ENCODE data around the gene CHRM1.

The CHRM1 gene

DNA sequence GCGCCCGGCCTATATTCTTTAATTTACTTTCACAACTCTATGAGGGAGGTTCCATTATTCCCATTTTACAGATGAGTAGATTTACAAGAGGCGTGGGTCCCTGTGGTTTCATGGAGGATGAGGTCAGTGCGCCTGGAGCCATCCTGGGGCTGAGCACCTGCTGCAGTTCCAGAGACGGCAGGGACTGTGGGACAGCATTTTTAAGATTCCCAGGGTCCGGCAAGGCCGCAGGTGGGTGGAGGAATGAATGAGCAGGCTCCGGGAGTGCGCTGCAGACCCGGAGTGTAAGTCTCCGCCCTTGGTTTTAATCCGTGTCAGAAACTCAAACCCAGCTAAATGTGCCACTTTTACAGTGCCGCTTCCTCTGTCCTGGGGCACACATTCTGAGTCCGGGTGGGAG, 4.1 kb upstream of the CHRM1 start:
- no peak for DNase-seq

DNA sequence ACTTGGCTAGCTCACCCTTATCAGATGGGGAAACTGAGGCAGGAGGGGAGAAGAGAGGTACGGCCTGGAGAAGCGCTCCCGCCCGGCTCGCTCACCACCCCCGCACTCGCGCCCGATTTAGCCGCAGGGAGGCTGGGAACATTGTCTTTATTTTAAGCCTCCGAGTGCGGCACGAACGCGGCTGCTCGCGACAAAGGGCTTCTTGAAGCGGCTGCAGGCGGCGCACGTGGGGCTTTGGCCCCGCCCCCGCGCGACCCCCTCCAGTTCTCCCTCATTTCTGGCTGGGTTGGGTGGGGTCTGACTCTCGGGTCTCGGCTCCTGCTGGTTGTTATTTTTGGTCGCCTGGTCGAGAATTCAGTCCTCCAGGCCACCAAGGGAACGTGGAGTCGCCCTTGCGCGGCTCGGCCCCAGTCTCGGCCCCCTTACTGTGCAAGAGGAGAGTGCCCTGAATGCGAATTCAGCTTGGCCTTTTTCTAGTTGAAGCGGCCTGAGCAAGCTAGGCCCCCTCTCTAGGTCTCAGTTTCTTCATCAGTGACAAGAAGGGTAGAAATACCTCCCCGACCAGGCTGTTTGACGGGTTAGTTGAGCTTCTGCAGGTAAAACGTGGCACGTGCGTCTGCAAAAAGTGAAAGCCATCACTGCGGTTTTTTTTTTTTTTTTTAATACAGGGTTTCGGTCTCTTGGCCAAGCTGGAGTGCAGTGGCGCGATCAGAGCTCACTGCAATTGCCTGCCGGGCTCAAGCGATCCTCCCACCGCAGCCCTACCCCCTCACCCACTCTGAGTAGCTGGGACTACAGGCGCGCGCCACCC, 2.6 kb upstream of the CHRM1 start:
- DNase-seq: no peak

DNA sequence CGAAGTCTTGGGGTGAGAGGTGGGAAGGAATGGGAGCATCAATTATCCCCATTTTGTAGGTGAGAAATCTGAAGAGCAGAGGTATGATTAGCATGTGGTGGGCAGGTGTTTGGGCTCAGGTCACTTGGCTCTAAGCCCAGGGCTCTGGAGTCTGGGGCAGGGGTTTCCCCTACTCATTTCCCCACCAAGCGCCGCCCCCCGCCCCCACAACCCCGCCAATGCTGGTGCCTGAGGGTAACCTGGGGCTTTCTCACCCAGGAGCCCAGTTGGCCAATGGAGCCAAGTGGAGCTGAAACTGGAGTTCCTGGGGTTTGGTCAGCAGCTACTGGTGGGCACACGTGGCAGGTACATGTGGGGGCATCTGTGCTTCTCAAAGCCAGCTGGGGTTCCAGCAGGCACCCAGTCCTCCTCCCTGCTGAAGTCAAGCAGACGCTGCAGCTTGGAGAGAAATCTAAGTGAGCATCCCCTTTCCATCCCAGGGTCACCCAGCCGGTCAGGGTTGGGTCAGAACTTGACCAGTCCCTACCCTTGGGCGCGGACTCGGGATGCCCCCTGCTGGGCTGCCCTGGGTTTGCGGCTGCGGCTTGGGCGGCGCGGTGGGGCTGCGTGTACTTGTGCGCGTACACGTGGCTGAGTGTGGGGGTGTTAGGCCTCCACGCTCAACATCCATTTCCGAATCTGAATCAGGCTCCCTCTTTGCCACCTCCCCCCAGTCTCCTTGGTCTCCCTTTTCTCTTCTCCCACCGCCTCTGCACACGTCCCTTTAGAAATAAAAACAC, 1.7 kb upstream of the CHRM1 start:
- no peak for DNase-seq

DNA sequence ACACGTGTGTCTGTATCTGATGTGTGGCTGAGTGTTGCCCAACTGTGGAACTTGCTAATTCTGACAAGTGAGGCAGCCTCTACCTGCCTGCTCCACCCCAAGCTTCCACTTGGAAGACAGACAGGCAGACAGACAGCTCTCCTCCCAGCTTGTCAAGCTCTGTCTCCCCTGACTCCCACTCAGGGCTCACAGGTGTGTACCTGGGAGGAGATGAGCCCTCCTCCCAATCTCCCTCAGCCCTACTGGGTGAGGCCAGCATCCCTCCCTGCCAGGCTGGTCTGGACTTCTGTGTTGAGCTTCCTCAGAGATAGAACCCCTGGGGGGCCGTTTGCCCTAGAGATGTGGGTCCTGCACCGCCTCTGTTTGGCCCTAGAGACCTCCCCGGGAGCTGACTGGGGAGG, 1.0 kb upstream of the CHRM1 start:
- no peak for DNase-seq

DNA sequence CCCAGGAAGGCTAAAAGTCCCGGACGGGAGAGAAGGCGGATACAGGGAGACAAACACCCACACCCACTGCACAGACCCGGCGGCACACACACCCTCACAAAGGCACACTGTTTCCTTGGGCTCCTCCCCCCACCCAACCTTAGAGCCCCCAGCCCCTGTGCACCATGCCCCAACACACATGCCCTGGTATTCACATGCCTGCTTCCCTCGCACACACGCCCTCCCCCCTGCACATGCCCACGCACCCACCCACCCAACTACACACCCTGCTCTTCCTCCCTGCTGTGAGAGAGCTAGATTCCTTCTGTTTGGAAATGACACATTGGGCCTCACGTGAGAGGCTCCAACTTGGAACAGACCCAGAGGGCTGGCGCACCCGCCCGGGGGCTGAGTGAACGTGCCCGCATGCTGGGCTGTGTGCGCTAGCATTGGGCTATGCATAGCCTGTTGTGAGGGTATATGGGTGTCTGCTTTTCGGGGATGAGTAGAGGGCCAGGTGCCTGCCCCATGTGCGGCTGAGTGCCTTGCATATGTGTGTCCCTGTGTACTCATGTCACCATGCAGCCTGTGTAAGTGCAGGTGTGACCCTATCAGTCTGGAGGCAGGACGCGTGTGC, 518 bp upstream of the CHRM1 start:
- DNase-seq: no peak

DNA sequence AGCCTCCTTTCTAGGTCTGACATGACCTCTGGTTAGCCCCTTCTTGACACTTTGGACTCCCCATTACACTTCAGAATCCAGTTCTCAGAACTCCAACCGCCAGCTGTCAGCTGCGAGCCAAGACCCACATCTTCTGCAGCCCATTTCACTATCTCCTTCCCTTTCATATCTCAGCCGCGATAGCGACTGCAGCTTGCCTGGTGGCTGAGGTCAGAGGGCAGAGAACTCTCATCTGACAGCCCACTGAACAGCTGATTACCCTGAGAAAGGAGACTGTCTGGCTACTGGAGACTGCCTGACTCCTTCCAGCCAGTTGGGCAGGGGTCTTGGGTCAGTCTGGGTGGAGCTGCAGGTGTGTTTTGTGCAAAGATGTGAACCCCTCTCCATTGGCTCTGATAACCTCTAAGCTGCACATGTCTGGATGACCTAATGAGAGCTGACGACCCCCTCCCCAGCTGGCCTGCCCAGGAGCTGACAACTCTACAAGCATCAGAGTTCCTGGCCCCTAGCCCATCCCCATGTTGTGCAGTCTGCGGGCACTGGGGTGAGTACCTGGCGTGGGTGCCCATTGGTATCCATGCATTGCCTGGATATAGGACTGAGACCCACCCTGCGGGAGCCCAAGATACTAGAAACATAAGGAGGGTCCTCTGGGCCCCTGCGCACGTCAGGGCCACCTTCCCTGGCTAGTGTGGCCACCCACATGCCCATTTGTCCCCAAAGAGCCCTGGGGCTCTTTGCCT, 1.1 kb downstream of the CHRM1 start:
- DNase-seq: no peak

DNA sequence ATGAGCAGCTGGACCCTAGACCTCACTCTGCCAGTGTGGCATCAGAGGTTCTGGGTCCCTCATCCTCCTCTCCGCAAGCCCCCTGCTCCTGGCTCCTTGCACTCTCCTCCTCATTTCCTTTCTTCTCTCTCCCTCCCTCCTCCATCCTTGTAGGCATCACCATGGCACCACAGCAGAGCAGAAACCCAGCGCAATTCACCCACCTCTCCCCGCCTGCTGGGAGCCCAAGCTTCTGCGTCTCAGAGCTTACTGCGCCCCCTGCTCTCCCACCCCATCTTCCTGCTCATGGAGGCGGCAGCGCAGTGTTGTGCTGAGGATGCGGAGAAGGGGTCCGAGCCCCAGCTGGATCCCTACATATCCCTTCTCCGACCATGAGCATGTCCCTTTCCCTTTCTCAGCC, 1.7 kb downstream of the CHRM1 start:
- no peak for DNase-seq

DNA sequence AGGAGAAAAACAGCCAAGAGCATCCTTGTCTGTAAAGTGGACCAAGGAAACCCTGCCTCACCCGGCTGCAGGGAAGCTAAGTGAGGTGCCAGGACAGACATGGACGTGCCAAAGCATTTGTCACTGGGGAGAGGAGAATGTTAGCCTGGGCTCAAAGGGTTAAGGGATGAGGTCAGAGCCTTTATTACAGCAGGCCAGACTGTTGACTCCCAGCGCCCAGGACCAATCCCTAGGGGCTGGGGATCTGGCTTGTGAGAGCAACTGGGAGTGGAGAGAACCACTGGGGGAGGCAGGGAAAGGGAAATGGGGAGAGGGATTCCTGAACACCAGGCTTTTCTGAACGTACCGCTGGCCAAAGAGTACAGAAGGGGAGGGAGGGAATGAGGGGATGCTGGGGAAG, 2.6 kb downstream of the CHRM1 start:
- DNase-seq: no peak

DNA sequence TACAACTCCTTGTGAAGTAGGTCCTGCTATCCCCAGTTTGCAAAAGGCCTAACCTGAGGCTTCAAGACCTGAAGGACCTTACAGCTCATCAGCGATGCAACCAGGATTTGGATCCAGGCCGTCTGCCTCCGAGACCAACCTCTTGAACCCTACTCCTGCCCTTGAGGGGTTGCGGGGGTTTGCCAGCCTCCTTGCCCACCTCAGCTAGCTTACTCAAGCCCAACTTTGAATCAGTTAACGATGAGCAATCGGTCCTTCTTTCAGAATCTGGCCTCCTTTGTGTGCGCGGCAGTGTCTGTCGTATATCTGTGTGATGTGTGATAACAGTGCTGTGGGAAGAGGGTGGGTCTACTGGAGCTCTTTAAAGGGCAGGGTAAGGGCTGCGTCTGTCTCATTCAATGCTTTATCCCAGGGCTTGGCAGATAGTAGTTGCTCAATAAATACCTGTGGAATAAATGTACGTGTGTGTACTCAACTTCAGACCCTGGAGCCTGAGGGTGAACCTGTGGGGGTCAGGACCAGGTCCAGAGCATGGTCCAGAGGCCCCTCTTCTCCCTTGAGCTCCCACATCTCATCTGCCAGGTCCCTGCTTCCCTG, 3.2 kb downstream of the CHRM1 start:
- DNase-seq: no peak

DNA sequence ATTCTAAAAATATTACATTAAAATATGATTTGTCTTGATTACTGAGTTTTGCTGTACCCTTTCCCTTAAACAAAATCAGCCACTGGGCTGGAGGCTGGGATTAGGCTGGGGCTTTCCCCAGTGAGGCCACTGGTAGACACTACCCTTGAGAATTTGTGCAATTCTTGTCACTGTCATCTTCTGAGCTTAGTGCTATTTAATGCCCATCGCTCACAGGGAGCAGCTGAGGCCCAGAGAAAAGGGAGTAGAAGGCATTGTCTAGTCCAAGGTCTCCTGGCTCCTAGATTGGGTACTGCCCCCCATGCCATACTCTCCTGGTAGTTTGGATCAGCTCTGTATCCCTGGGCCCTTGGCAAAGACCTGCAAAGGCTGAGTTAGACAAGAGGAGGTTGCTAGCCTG, 6.7 kb downstream of the CHRM1 start:
- no peak for DNase-seq

DNA sequence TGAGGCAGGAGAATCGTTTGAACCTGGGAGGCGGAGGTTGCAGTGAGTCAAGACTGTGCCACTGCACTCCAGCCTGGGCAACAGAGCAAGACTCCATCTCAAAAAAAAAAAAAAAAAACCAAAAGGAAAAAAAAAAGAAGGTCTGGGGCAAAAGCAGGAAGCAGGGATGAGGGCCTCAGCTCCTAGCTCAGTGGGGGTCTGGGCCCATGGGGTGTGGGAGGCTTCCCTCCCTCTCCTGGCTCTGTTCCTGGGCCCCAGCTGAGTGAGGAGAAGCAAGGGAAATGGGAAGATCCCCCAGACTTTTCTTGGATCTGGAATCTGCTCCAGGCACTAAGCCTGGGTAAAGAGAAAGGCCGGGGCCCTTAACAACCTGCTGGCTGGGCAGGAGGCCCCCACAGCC, 8.9 kb downstream of the CHRM1 start:
- DNase-seq: no peak

DNA sequence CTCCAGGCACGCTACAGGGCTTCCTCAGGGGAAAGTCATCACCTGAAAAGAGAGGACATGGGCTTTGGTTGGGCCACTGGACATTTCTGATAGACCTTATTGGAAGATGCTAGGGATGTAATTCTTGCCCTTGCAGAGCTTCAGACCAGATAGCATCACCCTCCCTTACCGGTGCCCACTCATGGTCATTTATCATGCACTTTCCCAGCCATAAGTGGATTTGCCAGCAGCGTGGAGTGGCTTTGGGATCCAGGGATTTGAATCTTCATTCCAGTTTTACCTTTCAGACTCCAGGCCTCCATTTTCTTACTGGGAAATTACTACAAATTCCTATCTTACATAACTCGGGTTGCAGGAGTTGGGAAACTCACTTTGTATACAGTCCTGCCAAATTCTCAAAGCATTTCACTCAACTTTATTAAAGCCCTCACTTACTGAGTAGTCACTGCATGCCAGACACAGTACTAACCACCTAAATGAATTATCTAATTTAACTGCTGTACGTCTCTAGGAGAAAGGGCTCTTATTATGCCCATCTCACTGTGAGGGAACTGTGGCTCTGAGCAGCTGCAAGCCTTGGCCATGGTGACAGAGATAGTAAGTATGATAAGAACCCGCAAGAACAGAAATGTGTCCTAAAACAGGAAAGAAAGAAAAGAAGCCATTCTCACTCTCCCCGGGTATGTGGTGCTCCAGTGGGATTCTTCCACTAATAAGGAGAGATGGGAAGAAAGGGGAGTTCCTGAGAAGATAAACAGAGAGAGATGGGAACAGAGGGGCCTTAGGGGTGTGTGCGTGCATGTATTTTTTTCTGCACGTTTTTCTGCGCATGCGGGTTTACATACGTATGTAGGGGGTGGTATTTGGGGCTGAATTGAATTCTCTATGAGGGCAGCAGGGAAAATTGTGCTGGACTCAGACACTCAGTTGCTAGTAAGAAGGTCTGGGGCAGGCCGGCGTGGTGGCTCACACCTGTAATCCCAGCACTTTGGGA, 9.7 kb downstream of the CHRM1 start:
- no peak for DNase-seq

DNA sequence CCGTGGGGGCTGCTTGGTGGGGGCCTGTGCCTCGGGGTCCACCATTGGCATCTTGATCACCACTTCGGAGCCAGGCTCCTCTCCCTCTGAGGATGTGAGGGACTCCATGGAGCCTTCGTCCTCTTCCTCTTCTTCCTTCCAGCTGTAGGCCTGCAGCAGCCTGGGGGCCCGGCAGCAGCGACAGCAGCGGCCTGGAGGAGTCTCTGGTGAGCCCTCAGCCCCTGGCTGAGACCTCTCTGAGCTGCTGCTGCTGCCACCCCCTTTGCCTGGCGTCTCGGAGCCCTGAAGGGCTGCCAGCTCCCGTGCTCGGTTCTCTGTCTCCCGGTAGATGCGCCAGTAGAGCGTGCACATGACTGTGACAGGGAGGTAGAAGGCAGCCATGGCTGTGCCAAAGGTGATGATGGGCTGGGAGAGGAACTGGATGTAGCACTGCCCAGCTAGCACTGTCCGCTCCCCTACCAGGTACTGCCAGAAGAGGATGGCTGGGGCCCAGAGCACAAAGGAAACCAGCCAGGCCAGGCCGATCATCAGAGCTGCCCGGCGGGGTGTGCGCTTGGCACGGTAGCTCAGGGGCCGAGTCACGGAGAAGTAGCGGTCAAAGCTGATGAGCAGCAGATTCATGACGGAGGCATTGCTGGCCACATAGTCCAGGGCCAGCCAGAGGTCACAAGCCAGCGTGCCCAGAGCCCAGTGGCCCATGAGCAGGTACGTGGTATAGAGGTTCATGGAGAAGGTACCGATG, 10.9 kb downstream of the CHRM1 start:
- no peak for DNase-seq

DNA sequence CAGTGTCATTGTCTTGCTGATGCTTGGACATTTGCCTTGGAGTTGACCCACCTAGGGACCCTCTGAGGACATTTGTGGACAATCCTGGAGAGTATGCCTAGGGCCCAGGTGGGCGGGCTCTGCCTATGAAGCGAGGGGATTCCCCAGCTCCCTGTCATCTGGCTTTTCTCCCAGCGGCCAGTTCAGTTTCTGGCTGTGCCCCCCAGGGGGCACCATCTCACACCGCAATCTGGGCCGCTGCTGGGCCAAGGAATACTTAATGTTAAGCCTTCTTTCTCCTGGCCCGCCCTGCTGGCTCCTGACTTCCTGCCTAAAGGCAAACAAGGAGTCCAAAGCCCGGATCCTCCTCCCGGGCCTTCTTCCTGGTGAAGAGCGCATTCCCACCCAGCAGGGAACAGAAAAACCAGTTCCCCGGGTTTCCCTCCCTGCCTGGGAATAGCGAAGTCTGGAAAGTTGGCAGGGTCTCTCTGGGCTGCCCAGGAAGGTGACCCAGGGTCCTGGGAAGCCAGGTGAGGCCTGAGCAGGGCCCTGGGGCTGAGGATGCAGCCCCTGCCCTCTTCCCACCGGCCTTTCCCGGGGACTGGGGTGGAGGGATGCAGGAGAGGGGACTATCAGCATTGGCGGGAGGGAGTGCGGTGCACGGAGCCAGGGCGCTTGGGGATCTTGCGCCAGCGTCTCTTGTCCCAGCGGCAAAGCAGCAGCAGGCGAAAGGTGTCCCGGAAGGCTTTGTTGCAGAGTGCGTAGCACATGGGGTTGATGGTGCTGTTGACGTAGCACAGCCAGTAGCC, 11.9 kb downstream of the CHRM1 start:
- DNase-seq: no peak

DNA sequence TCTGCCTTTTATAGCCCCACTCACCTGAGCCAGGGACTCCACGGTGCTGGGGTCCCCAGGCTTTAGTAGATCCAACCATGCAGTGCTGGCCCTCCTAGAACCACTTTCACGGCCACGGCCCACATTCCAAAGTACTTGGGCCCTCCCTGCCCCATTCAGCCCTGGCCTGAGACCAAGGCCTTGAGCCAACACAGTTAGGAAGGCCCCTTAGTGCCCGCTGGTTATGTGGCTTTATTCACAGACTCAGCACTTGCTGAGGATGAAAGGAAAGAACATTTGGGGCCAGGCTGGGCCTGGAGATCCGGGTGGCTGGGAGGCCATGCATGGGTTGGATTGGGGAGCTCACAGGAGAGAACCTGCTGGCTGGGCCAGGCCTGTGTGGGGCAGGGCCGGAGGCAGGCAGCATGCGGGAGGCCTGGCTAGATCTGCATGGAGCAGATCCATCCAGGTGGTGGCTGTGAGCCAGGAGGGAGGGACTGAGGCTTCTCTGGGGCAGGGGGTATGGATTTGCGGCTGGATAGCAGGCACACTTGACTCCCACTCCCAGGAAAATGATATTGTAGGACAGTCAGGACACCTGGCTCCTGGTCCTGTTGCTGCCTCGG, 12.6 kb downstream of the CHRM1 start:
- DNase-seq: no peak

DNA sequence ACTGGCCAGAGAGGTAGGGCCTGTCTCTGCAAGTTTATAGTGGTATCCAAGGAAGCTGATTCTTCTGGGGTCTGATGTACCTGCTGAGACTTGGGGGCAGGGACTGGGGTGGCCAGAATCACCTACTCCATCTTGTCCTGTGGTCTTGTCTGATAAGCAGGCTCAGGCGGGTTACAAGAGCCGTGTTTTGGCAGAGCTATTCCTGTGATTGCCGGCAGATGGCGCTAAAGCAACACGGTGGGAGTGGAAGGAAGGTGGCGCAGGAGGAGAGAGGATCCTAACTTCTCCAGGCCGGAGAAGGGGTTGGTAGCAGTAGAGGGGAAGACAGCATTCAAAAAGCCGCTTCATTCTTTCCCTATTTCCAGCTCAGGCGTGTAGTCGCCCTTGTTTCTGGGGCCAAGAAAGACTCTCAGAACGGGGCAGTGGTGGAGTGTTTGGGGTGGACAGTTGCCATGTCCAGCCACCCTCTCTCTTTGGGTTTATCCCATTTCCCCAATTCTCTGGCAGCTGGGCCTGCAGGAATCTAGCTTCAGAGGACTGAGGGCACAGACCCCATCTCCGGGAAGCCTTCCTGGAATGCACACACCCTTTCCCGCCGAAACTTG, 15.1 kb downstream of the CHRM1 start:
- DNase-seq: peak; percentile 70

DNA sequence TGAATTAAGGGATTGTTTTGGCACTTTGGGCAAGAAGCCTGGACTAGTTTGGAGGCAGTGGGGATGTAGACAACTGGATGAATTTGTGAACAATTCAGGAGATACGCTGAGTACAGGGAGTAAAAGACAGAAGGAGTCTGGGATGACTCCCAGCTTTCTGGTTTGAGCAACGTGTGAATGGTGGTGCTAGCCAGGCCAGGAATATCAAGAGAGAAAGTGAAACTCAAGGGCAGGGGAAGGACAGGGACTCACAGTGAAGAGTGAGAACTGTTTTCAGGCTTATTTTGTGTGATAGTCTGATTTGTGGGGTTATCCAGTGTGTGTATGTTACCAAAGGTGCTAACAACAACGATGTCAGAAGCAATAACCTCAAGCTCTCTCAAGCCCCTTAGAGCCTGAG, 15.9 kb downstream of the CHRM1 start:
- DNase-seq: no peak

DNA sequence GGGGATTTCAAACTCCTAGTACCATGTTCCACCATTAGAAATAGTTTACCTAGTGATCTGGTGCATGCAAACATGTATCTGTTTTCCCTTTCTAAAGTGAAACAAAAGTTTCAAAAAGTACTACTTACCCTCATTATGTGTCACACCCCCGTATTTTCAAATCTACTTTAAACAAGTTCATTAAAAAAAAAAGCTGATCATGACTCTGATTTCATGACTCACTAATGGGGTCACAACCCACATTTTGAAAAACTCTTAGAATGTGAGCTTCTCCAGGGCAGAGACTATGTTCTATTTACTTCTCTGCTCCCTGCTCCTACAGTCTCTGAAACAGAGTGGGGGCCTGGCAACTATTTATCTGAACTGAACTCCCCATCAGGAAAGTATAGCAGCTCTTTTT, 18.2 kb downstream of the CHRM1 start:
- DNase-seq: no peak

DNA sequence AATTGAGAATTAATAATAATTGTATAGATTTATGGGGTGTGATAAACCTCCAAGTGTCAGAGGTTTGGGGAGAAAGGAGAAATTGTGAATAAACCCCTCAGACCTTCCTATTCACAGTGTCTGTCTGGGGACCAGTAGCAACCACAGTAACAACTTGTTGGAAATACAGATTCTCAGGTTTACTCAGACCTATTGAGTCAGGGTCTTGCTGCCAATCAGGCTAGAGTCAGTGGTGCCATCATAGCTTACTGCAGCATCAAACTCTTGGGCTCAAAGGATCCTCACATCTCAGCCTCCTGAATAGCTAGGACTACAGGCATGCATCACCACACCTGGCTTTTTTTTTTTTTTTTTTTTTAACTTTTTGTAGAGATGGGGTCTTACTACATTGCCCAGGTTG, 23.1 kb downstream of the CHRM1 start:
- DNase-seq: no peak

Data from T1000 (cell line).